GM06990 (cell line): ENCODE measurements around the gene RASAL3.

Experiments used
- DNase-seq: peaks from one replicate; pipeline ENCODE4 v3.0.0-alpha.2; 2011; ENCODE audit not compliant: insufficient read length; ENCODE audit errors: extremely low read depth
- H3K27me3 ChIP-seq: replicated peaks from 2 replicates; pipeline ENCODE4 v1.6.0; 2011; ENCODE audit warnings: low read length; ENCODE audit not compliant: control insufficient read depth, insufficient read depth
- H3K36me3 ChIP-seq: 2 replicates; pipeline ENCODE4 v1.5.1; 2011; ENCODE audit warnings: low read length; ENCODE audit not compliant: control insufficient read depth, insufficient read depth
- H3K4me3 ChIP-seq: replicated peaks from 2 replicates; pipeline ENCODE4 v1.5.1; 2011; ENCODE audit warnings: low read depth, mild to moderate bottlenecking, control low read depth, low read length
- CTCF ChIP-seq: IDR thresholded peaks from 2 replicates; pipeline ENCODE4 v1.5.1; 2011; ENCODE audit warnings: low read length, control low read depth, mild to moderate bottlenecking, inconsistent platforms; ENCODE audit not compliant: insufficient read depth, poor library complexity, severe bottlenecking

Gene RASAL3

GRCh38 chr19:15506074-15506571, 41.8 kb upstream of the RASAL3 start:
- TF ChIP-seq CTCF, result no peak
- 0 out of 2 replicates have a peak, but pooled peaks cover 1% of the 10 kb centered on the region for H3K27me3 ChIP-seq

GRCh38 chr19:15502264-15502663, 37.9 kb upstream of the RASAL3 start:
- Histone ChIP-seq H3K4me3 (no peak overlapping the region), H3K27me3 (no peaks in the 10 kb centered on the region), H3K36me3 (no peaks in the 10 kb centered on the region)
- no peak for TF ChIP-seq CTCF
- DNase-seq, result no peak

More at GRCh38 chr19:15506074-15506571, 41.8 kb upstream of the RASAL3 start:
- no peak overlapping the region for H3K4me3 ChIP-seq
- no peak for DNase-seq
- H3K36me3 ChIP-seq, result no peaks in the 10 kb centered on the region

- H3K36me3 ChIP-seq, result no peaks in the 10 kb centered on the region
- no peak overlapping the region for H3K4me3 ChIP-seq
- TF ChIP-seq CTCF, result no peak
- no peaks in the 10 kb centered on the region for H3K27me3 ChIP-seq
- DNase-seq, result no peak
Observed at GRCh38 chr19:15501596-15501995, 37.3 kb upstream of the RASAL3 start.

GRCh38 chr19:15498910-15499309, 34.6 kb upstream of the RASAL3 start:
- Histone ChIP-seq H3K27me3 (no peaks in the 10 kb centered on the region), H3K4me3 (no peak overlapping the region), H3K36me3 (no peaks in the 10 kb centered on the region)
- DNase-seq, result no peak
- TF ChIP-seq CTCF, result no peak

GRCh38 chr19:15498156-15498858, 34.0 kb upstream of the RASAL3 start:
- Histone ChIP-seq H3K36me3 (no peaks in the 10 kb centered on the region), H3K27me3 (no peaks in the 10 kb centered on the region), H3K4me3 (no peak overlapping the region)
- no peak for DNase-seq
- no peak for TF ChIP-seq CTCF
